ENCODE results near the gene FSCN2.

FSCN2 gene

DNA sequence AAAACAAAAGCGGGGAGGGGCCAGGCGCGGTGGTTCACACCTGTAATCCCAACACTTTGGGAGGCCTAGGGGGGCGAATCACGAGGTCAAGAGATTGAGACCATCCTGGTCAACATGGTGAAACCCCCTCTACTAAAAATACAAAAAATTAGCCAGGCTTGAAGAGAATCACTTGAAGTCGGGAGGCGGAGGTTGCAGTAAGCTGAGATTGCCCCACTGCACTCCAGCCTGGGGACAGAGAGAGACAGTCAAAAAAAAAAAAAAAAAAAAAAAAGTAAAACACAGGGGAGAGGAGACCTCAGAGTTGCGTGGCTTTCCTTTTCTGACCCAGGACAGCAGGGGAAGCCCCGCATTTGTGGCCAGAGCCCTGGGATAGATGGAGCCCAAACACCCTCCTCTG, 35.5 kb upstream of the FSCN2 start:
- Histone ChIP-seq H2AFZ (ENCODE audit: low read length) (no peak overlapping the region), H3K4me3 (ENCODE audit: low read length, poor library complexity, severe bottlenecking) (no peak overlapping the region), H3K79me2 (ENCODE audit: insufficient read depth, low read length) (peaks cover 25% of the 10 kb centered on the region), H3K4me2 (ENCODE audit: low read depth, low read length, poor library complexity, severe bottlenecking) (no peak overlapping the region), H3K4me1 (ENCODE audit: insufficient read depth, low read length, poor library complexity, severe bottlenecking) (peaks cover 42% of the 10 kb centered on the region), H3K9me3 (ENCODE audit: insufficient read depth, low read depth, low read length) (no peaks in the 10 kb centered on the region), H3K9ac (ENCODE audit: low read depth, low read length, poor library complexity, severe bottlenecking) (no peak overlapping the region), H4K20me1 (ENCODE audit: insufficient read depth, low read length, poor library complexity, severe bottlenecking) (no peaks in the 10 kb centered on the region), H3F3A (ENCODE audit: low read depth) (no peaks in the 10 kb centered on the region), H3K9me2 (replicated peaks; ENCODE audit: low read depth, low read length) (no peaks in the 10 kb centered on the region), H3K36me3 (ENCODE audit: insufficient read depth, low read length) (no peaks in the 10 kb centered on the region), H3K27me3 (ENCODE audit: insufficient read depth, low read length, poor library complexity, severe bottlenecking) (no peaks in the 10 kb centered on the region)
- TF ChIP-seq, protein P1, sequence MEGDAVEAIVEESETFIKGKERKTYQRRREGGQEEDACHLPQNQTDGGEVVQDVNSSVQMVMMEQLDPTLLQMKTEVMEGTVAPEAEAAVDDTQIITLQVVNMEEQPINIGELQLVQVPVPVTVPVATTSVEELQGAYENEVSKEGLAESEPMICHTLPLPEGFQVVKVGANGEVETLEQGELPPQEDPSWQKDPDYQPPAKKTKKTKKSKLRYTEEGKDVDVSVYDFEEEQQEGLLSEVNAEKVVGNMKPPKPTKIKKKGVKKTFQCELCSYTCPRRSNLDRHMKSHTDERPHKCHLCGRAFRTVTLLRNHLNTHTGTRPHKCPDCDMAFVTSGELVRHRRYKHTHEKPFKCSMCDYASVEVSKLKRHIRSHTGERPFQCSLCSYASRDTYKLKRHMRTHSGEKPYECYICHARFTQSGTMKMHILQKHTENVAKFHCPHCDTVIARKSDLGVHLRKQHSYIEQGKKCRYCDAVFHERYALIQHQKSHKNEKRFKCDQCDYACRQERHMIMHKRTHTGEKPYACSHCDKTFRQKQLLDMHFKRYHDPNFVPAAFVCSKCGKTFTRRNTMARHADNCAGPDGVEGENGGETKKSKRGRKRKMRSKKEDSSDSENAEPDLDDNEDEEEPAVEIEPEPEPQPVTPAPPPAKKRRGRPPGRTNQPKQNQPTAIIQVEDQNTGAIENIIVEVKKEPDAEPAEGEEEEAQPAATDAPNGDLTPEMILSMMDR (conservative IDR thresholded peaks at IDR 0.05; ENCODE audit: low read length), result no peak
- TF ChIP-seq EZH2phosphoT487 (IDR thresholded peaks at IDR 0.05; ENCODE audit: borderline replicate concordance), result no peak

DNA sequence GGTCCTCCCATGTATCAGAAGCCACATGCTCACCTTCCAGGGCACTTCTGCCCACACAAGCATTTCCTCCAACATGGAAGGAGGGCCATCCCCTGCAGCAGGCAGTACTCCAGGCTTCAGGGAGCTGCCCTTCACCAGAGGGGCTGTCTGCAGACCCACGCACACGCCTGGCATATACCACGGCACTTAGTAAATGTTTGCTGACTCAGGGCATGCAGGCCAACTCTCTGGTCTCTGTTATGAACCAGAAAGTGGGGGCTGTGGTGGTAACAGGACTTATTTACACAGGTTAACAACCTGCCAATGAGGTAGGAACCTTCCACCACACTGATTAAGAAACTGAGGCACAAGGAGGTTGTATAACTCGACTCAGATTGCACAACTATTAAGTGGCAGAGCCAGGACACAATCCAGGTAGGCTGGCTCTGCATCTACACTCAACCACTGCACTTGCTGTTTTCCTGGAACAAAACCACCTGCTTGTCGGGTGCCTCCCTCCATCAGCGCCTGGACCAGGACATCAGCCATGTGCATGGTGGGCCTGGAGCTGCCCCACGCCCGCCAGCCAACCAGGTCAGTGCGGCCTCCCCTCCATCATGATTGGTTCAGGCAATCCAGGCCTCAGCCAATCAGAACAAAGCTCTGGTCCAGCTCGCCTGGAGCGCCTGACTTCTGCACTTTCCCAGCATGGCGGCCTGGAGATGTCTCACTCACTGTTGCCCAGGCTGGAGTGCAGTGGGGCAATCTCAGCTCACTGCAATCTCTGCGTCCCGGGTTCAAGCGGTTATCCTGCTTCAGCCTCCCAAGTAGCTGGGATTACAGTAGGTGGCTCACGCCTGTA, 34.8 kb upstream of the FSCN2 start:
- Histone ChIP-seq H3K9me2 (replicated peaks; ENCODE audit: low read depth, low read length) (no peaks in the 10 kb centered on the region), H3K9me3 (ENCODE audit: insufficient read depth, low read depth, low read length) (no peaks in the 10 kb centered on the region), H3K4me1 (ENCODE audit: insufficient read depth, low read length, poor library complexity, severe bottlenecking) (peaks cover 37% of the 10 kb centered on the region), H3K36me3 (ENCODE audit: insufficient read depth, low read length) (no peaks in the 10 kb centered on the region), H3K9ac (ENCODE audit: low read depth, low read length, poor library complexity, severe bottlenecking) (no peak overlapping the region), H2AFZ (ENCODE audit: low read length) (no peak overlapping the region), H3K79me2 (ENCODE audit: insufficient read depth, low read length) (peaks cover 19% of the 10 kb centered on the region), H3K4me2 (ENCODE audit: low read depth, low read length, poor library complexity, severe bottlenecking) (no peak overlapping the region), H3F3A (ENCODE audit: low read depth) (no peaks in the 10 kb centered on the region), H3K4me3 (ENCODE audit: low read length, poor library complexity, severe bottlenecking) (no peak overlapping the region), H3K27me3 (ENCODE audit: insufficient read depth, low read length, poor library complexity, severe bottlenecking) (no peaks in the 10 kb centered on the region), H4K20me1 (ENCODE audit: insufficient read depth, low read length, poor library complexity, severe bottlenecking) (no peaks in the 10 kb centered on the region)
- TF ChIP-seq, protein P1 (conservative IDR thresholded peaks at IDR 0.05; ENCODE audit: low read length), result no peak
- no peak for TF ChIP-seq EZH2phosphoT487 (IDR thresholded peaks at IDR 0.05; ENCODE audit: borderline replicate concordance)

DNA sequence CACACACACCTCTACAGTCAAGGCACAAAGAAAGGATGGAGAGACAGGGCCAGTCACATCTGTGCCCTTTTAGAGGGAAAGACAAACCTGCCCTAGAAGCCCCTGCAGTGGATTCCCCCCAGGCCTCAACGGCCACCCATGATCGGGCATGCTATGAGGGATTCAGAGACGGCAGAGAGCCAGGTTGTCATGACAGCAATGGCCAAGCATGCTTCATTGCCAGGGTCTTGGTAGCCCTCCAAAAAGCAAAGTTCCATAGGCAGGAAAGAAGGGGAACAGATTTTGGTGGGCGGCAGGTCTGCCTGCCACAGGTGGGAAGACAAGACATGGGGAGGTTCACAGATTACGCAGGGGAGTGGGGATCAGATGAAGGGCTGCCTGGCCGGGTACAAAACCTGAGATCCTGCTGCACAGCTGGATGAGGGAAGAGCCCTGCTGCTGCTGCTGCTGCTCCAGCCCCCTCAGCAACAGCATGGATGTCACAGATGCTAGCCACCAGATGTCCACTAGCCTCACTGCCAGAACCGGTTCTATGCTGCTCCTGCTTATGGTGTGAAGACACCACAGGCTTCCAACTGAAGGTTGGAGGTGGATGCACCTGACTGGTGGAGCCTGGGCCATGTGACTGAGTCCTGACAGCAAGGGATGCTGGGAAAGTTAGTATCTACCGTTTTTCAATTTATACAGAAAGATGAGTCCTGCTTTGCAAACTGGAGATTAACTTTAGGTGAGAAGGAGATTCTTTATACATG, 33.4 kb upstream of the FSCN2 start:
- Histone ChIP-seq H3K9ac (ENCODE audit: low read depth, low read length, poor library complexity, severe bottlenecking) (peak overlapping the region; percentile 60), H2AFZ (ENCODE audit: low read length) (peak overlapping the region; percentile 37; the same call in 1 of the 2 replicates)

More for the DNA sequence above, 33.4 kb upstream of the FSCN2 start:
- TF ChIP-seq, protein P1 (conservative IDR thresholded peaks at IDR 0.05; ENCODE audit: low read length), result no peak
- TF ChIP-seq EZH2phosphoT487 (IDR thresholded peaks at IDR 0.05; ENCODE audit: borderline replicate concordance), result no peak
- H4K20me1 ChIP-seq (ENCODE audit: insufficient read depth, low read length, poor library complexity, severe bottlenecking), result no peaks in the 10 kb centered on the region
- peak overlapping the region; percentile 50 for H3K4me3 ChIP-seq (ENCODE audit: low read length, poor library complexity, severe bottlenecking)
- no peaks in the 10 kb centered on the region for H3K9me2 ChIP-seq (replicated peaks; ENCODE audit: low read depth, low read length)
- H3F3A ChIP-seq (ENCODE audit: low read depth), result no peaks in the 10 kb centered on the region
- H3K79me2 ChIP-seq (ENCODE audit: insufficient read depth, low read length), result peaks cover 5% of the 10 kb centered on the region; the same call in 1 of the 2 replicates
- H3K36me3 ChIP-seq (ENCODE audit: insufficient read depth, low read length), result no peaks in the 10 kb centered on the region
- no peaks in the 10 kb centered on the region for H3K27me3 ChIP-seq (ENCODE audit: insufficient read depth, low read length, poor library complexity, severe bottlenecking)
- peaks cover 27% of the 10 kb centered on the region for H3K4me1 ChIP-seq (ENCODE audit: insufficient read depth, low read length, poor library complexity, severe bottlenecking)
- peak overlapping the region; percentile 61 for H3K4me2 ChIP-seq (ENCODE audit: low read depth, low read length, poor library complexity, severe bottlenecking)
- H3K9me3 ChIP-seq (ENCODE audit: insufficient read depth, low read depth, low read length), result no peaks in the 10 kb centered on the region

Data from Loucy (cell line).